ENCODE data around the gene PRSS27.
"Not testable (repeated sequence)": the region's sequence is repeated elsewhere in the genome, so short reads cannot be mapped to it uniquely, and the experiment has no call there.

PRSS27 gene

DNA sequence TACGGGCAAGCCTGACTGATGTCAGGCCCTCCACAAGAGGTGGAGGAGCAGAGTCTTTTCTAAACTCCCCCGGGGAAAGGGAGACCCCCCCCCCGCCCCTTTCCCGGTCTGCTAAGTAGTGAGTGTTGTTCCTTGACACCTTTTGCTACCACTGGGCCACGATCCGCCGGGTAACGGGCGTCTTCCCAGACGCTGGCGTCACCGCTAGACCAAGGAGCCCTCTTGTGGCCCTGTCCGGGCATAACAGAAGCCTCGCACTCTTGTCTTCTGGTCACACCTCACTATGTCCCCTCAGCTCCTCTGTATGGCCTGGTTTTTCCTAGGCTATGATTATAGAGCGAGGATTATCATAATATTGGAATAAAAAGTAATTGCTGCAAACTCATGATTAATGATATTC lies 50.0 kb downstream of the PRSS27 start:
- DNase-seq = peak; percentile 36

GRCh38 chr16:2669587-2669986 lies 50.4 kb downstream of the PRSS27 start:
- DNase-seq = not testable (repeated sequence)

DNA sequence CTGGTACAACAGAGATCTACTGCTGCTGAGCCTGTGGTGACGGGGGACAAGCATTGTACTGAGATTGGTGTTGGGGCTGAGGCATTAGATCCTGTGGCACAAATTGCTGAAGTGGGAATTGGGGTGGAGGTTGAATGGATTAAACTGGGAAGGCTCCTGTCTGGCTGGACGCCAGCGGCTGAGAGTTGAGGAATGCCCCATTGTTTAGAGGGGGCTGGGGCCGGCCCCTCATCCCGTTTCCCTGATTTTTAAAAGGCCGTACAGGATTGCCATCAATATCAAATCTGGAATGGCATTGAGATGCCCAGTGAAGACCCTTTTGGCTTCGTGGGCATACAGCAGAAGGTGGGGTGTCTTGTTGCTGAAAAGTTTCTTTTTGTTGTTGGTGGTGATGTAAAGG lies 53.4 kb downstream of the PRSS27 start:
- not testable (repeated sequence) for DNase-seq

- no peak for DNase-seq
These were observed 55.4 kb downstream of the PRSS27 start for GRCh38 chr16:2664574-2664982.

DNA sequence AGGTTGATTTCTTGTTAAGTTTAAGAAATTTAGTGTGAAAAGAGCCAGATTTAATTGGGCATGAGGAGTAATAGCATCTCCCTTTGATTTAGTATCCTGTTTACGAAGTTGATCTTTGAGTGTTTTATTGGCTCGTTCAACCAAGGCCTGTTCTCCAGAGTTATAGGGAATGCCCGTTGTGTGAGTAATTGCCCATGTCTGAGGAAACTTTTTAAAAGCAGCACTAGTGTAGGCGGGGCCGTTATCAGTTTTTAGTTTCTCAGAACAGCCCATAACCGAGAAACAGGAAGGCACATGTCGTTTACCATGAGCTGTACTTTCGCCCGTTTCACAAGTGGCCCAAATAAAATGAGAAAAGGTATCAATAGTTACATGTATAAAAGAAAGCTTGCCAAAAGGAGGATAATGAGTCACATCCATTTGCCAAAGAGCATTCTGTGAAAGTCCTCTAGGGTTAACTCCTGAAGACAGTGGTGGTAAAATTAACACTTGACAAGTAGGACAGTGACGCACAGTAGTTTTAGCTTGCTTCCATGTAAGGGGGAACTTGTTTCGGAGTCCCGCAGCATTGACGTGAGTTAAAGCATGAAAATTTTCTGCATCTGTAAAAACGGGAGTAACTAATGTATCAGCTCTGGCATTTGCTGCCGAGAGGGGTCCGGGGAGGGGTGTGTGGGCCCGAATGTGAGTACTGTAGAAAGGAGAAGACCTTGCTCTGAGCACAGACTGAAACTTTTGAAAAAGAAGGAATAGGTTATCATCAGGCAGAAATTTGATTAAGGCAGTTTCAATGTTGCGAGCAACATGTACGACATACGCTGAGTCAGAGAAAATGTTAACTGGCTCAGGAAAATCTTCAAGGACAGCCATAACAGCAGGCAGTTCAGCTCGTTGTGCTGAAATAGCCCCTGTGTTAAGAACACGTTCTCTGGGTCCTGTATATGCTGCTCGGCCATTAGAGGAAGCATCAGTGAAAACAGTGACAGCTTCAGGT lies 56.2 kb downstream of the PRSS27 start:
- no peak for DNase-seq
